Measurements from ENCODE around the gene CLEC2D.
A peak's percentile ranks its signal among the peaks of the same experiment; 100 is the strongest.
"Not testable (repeated sequence)": the region's sequence is repeated elsewhere in the genome, so short reads cannot be mapped to it uniquely, and the experiment has no call there.

The CLEC2D gene

DNA sequence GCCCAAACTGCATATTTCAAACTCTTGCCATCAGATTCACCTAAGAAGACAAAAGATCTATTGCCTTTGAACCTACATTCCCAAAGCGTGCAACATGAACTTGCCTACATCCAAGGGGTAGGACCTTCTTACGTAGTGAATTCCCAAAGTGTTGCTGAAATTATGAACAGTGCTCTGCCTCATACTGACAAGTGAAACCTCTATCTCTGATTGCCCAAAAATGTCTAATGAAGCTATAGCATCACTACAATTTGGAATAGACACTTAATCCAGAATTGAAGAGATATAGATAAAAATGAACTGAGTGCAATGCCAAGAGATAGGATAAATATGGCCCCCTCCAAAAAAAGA is 31.1 kb downstream of the CLEC2D start:
- no peak for DNase-seq

DNA sequence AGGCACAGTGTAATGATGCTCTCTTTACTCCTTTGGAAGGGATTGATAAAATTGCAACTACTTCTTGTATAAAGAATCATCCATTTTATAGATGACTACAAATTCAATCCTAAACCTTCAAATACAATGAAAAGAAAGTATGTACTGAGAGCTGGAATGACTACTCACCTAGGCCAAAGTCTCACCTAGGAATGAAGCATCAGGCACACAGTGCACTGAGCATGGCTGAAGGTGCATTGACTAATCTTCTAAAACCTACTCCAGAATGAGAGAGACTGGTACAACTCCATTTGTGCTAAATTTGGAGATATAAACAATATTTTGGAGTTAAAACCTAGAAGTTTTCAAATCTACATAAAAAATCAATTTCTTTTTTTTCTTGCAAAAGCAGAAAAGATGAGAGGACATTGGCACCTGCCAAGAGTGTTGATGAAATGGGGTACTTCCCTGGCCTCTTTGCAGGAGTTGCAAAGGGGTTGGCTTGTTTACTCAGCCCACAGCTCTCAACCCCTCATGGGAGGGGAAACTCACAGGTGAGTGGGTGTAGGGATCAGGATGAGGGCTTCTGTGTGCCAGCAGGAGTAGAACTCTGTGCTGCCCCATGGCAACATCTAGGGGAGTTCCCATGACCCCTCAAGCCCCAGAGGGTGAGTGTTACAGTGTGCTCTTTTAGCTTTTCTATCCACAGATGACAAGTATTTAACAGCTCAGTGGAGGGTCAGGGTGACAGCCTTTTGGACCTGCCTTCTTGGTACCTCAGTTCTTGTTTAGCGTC is 32.1 kb downstream of the CLEC2D start:
- no peak for DNase-seq

DNA sequence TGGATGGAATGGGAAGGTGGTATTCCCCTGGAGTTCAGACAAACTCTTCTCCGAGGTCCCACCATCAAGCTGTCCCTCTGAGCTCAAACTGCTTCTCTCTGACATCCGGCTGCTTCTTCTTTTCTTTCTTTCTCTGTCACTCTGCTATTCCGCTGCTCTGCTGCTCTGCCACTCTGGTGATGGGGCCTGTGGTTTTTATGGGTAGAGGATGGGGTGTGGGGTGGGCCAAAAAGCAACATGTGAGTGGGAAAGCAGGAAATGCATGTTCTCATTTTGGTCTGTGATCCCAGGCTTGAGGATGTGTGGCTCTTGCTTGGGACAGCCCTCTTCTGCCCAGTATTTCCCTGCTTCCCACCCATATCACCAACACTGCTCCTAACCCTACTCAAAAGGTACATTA is 32.7 kb downstream of the CLEC2D start:
- no peak for DNase-seq

DNA sequence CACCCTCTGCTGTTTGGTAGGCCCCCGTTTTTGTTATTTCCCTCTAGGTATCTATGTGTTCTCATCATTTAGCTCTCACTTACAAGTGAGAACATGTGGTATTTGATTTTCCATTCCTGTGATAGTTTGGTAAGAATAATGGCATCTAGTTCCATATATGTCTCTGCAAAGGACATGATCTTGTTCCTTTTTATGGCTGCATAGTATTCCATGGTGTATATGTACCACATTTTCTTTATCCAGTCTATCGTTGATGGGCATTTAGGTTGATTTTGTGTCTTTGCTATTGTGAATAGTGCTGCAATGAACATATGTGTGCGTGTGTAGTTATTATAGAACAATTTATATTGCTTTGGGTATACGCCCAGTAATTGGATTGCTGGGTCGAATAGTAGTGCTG is 35.0 kb downstream of the CLEC2D start:
- not testable (repeated sequence) for DNase-seq

DNA sequence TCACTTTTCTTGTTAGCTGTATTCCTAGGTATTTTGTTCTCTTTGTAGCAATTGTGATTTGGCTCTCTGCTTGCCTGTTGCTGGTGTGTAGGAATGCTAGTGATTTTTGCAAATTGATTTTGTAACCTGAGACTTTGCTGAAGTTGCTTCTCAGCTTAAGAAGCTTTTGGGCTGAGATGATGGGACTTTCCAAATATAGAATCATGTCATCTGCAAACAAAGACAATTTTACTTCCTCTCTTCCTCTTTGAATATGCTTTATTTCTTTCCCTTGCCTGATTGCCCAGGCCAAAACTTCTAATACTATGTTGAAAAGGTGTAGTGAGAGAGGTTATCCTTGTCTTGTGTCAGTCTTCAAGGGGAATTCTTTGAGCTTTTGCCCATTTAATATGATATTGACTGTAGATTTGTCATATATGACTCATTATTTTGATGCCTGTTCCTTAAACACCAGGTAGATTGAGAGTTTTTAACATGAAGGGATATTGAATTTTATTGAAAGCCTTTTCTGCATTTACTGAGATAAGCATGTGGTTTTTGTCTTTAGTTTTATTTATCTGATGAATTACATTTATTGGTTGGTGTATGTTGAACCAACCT is 36.7 kb downstream of the CLEC2D start:
- DNase-seq: peak; percentile 42 to 50

DNA sequence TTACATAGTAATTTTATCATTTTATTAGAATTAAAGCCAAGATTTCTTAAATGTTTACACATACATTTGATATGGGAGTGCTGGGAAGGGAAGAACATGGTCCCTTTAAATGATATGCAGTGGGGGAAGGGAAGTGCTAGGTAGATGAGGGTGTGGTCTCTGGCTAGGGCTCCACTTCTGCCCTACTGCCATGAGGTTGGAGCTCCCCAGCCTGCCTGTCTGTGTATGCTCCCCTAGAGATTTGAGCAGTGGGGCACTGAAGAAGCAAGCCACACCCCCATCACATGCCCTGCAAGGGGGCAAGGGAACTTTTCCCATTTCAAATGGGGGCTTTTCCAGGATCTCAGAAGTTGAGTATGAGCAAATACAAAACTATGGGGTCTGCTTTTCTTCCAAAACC is 37.8 kb downstream of the CLEC2D start:
- DNase-seq: no peak

DNA sequence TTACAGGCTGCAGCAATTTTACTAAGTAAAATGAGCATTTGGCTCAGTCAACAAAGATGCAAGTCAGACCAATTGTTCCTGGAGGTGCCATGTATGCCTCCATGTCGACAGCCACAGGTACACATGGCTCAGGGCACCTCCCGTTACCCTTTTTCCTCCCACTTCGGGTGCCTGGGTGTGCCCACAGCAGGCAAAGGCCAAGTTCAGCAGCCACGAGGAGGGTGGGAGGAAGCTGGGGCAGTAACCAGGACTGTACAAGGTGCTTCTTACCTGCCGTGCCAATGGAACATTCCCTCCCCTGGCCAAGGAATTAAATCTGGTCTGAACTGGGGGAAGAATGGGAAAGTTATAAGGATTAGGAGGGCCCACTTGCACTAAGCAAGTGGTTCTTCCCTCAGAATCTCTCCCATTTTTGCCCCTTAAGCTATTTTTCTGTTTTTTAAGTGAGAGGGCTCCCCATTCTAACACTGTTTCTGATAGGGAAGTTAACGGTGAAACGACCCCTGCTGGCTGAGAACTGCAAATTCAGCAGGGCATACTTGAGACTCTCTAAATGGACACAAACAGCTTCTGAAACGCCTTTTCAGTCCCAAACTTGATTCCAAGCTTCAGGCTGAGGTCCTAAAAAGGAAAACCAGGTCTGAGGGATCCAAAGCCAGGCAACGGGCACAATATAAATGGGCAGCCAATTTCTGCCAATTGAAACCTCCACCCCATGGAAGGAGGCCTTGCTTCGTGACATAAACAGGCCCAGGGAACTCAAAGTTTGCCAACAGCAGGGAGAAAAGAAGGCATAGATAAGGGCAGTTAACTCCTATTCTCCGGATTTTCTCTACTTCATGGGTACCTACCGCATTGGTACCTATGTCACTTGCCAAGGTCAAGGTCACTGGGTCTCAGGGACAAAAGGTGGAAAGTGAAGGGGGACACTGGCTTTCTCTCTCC is 38.6 kb downstream of the CLEC2D start:
- DNase-seq: peak; percentile 65 to 70

DNA sequence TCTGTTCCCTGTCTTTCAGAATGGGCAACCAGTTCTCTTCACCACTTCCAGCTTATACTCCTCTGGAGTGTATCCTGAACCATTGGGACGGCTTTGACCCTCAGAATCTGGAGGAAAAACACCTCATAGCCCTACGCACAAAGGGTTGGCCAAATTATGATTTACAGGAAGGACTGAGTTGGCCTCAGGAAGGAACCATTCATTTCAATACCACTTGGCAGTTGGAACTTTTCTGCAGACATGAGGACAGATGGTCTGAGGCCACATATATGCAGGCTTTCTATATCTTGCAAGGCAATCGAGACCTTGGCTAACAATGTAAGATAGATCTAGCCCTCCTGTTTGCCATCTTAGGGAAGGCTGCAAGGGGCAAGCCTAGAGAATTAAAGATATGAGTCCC is 39.3 kb downstream of the CLEC2D start:
- DNase-seq: no peak

DNA sequence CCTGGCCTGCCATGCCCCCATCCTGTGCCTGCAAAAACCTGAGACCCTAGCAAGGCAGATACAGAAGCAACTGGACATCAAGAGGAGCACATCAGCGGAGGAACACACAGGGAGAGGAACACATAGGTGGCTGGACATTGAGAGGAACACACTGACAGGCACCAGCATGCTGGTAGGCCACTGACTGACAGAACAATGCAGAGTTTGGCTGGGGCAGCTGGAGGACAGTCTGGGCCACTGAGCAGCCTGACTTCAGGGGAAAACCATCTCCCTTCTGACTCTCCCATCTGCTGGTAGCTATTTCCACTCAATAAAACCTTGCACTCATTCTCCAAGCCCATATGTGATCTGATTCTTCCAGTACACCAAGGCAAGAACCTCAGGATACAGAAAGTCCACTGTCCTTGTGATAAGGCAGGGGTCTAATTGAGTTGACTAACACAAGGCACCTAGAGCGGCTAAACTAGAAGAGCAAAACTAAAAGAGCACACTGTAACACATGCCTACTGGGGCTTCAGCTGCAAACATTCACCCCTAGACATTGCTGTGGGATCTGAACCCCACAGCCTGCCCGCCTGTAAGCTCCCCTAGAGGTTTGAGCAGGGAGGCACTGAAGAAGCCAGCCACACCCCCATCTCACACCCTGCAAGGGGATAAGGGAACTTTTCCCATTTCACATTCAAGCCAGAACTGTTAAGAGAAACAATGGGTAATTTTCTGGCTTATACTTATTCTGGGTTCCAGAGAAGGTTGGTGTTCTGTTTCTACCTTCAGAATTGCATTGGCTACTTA is 41.3 kb downstream of the CLEC2D start:
- no peak for DNase-seq

DNA sequence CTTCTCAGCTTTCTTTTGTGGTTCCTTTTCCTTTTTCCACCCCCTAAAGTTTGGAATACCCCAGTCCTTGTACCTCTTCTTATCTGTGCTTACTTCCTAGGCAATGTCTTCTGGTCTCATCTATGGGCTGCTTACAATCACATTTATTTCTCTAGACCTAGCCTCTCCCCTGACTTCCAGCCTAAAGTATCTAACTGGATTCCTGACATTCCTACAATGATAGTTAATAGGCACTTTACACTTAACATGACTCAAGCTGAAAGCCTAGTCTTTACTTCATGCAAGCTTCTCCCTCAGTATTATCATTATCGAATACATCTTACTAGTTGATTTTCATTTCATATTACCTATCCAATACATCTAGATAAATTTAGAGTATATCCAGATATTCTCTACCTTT is 42.2 kb downstream of the CLEC2D start:
- no peak for DNase-seq

DNA sequence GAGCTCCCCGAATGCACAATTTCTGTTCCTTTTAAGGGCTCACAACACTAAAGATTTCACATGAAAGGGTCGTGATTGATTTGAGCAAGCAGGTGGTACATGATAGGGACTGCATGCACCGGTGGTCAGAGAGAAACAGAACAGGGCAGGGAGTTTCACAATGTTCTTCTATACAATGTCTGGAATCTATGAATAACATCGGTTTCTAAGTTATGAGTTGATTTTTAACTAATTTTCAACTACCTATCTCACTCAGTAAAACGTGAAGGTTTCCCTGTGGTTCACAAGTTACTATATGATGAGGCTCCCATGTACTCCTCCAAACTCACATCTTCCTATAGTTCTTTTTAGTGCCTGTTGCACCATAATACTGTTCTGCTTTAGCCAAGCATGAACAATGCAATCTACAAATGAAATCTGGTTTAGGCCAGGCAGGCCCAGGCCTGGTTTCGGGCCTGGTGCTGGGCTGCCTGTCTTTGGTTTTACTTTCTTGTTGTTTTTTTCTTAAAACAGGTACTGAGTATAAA is 43.6 kb downstream of the CLEC2D start:
- not testable (repeated sequence) for DNase-seq

DNA sequence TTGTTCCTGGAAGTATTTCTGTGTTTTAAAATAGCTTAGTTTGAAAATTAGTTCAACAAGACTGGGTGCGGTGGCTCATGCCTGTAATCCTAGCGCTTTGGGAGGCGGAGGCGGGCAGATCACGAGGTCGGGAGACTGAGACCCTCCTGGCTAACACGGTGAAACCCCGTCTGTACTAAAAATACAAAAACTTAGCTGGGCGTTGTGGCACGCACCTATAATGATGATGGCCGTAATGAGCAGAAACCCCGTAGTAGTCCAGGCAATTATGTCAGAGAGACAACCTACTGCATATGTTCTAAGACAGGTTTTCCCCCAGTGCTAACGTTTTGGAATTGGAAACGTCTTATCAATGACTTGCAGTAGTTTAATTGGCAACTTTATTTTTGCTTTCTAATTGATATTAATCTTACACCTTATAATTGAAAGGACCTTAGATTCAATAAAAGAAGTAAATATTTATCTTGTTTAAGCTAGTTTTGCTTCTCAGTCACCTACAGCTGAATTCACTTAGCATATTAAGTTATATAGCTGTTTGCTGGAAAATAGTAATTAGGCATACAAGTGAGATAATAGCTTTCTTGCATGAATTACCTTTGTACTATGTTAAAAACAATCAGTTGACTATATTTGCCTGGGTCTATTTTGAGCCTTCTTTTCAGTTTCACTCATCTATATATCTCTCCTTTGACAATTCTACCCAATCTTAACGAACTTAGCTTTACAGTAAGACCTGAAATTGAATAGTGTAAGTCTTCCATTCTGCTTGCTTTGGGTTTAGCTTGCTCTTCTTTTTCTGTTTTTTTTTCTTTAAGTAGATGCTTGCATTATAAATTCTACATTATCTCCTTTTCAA is 47.8 kb downstream of the CLEC2D start:
- DNase-seq: no peak

DNA sequence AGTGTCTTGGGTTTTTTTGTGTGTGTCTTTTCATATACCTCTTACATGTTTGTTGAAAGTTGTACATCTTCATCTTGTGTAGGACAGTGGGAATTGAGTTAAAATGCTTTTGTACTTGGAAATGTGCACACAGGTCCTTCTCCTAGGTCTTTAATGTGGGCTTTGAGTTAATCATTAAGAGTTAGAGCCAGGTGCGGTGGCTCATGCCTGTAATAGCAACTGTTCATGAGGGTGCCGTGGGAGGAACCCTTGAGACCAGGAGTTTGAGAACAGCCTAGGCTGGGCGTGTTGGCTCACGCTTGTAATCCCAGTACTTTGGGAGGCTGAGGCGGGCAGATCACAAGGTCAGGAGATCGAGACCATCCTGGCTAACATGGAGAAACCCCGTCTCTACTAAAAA is 49.5 kb downstream of the CLEC2D start:
- DNase-seq: no peak

DNA sequence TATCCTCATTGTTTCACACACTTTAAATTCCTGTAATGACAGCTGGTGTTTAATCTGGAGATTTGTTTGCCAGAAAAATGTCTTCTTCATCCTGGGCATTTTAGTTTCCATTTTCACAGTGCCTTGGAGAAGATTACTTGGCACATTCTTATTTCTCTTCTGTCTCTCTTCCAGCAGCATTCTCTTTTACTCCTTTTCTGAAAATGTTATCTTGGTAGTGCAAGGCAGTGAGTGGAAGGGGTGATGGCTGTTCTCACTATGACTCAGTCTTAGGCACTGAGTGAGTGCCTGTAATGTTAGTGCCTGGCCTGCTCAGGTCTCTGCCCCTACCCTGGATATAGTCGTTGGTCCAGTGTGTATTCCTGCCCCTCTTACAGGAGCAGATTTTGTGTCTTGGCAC is 50.3 kb downstream of the CLEC2D start:
- no peak for DNase-seq

DNA sequence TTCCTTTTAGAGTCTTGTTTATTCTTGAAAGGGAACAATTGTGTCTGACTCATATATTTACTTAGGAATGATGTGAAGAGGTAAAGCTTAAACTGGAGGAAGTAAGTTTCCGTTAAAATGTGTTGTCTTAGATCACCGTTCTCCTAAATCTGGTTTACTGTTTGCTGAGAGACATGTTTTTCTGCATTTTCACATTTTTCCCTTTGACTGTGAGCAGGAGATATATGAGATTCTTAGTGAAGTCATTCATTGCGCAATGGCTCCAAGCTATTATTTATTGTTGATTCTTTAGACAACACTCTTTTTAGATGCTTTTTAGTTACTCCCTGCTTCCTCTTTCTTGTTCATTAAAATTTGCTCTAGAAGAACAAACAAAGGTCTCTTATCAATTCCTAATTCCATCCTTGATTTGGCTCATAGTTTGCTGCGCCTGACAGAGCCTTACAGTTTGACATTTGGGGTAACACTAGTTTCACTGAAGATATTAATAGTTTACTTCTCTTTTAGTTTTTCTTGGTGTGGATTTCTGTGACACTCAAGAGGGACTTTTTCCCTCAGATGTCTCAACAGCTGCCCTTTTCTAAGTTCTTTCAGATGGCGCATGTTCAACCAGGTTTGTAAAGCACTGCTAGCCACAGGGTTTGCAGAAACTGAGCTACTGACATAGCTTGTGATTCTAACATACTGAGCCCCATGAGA is 52.0 kb downstream of the CLEC2D start:
- peak; percentile 51 to 61 for DNase-seq

DNA sequence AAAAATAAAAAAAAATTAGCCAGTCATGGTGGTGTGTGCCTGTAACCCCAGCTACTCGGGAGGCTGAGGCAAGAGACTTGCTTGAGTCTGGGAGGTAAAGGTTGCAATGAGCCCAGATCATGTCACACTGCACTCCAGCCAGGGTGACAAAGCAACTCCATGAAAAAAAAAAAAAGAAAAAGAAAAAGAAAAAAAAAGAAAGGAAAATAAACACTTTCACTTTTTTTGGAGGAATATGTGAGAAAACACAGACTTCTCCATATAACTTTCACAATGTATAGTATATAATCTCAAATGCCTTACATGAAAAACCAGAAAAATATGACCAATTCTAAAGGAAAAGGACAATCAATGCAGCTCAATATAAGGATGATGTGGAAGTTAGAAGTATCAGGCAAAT is 54.5 kb downstream of the CLEC2D start:
- DNase-seq: no peak

DNA sequence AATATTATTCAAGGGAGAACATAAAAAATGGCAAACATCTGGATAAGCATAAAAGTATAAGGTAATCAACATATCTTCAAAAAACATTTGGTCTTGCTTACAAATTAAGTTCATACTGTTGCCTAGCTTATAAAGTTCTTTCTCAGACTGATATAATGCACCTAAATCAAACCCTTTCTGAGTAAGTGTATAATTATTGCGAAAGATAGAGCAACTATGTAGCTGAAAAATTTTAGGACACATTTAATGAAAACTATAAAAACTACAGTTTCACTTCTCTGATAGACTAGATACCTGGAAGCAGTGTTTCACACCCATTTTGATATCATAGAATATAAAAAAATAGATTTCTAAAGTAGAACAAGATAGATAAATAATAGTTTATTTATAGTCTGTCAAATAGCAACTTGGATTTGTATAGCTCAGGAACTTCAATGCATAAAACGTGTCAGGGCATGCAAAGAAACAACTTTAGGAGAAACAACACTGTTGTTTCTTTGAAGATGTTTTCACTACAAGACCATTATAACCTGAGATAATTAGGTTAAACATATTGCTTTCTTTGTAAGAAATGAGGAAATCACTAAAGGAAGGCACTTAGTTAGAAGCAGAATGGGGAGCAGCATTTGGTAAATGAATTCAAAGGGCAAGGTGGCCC is 55.8 kb downstream of the CLEC2D start:
- DNase-seq: no peak

DNA sequence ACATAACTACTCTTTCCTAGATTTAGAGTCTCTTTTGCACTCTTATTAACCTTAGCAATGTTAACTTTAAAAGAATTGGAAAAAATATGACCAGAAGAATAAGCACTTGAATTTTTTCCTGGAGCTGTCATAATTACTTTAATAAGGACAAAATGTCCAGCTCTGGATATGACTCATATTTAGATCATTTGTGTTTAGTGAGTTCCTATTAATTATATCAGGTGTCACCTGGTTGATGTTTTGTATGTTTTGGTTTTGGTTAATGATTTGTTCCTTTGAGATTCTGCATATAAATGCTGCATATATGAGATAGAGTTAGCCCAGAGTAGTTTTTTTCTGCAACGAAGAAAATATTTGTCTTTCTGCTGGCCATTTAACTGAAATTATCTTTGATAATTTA is 58.3 kb downstream of the CLEC2D start:
- DNase-seq: no peak

DNA sequence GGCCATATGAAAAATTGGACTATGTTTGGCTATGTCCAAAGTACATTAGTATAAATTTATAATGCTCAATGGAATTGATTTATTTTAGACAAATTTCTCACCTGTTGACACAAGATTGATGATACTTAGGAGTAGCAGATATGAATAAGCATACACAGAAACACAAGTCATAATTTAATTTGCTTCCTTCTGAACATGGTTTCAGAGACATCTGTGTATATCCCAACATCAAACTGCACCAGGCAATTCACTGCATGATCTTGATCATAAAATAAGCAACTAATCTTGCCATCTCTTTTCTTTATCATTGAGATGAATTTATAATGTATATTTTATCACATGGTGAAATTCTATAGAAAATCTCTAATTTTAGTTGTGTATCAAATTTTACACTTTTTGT is 59.6 kb downstream of the CLEC2D start:
- no peak for DNase-seq

DNA sequence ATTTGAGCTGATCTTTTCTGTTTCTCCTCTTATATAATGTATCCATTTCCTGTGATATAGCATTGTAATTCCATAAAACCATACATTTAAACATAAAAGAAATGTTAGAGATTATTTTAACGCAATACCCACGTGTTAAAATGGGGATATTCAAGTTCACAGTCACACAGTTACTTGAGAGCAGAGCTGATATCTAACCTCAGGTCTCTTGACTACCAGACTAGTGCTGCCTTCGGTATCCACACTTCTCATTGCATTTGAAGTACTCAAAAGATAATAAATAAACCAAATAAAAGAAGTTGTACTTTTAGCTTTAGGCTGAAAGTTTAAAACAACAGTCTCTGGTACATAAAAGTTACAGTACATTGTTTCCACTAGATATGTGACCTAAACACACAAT is 60.5 kb downstream of the CLEC2D start:
- DNase-seq: no peak
